Endothelial cell of umbilical vein (primary cell): ENCODE measurements around the gene KCNC1.

ENCODE experiments used
- FOS ChIP-seq: IDR thresholded peaks from 2 replicates; pipeline ENCODE4 v1.6.1; 2011; ENCODE audit warnings: mild to moderate bottlenecking, low read length, moderate library complexity, borderline replicate concordance; ENCODE audit not compliant: insufficient read depth
- JUN ChIP-seq: IDR thresholded peaks from 2 replicates; pipeline ENCODE4 v1.6.1; 2011; ENCODE audit warnings: borderline replicate concordance, low read depth; ENCODE audit not compliant: insufficient read length, insufficient read depth
- MYC ChIP-seq: IDR thresholded peaks from one replicate; pipeline ENCODE4 v1.6.1; 2011; ENCODE audit warnings: mild to moderate bottlenecking, low read depth, low read length
- POLR2AphosphoS5 ChIP-seq: IDR thresholded peaks from 2 replicates; pipeline ENCODE4 v1.6.1; 2012; ENCODE audit warnings: low read depth, mild to moderate bottlenecking, control low read depth, low read length, moderate library complexity; ENCODE audit not compliant: insufficient read depth
- TF ChIP-seq, protein P1 (sequence below), 2 donors: IDR thresholded peaks; 1 replicate in 1 of 2; 2 replicates in 1 of 2; pipeline ENCODE4 v1.5.1; 2011; ENCODE audit warnings: low read length in 2 of 2, mild to moderate bottlenecking in 2 of 2, moderate library complexity in 2 of 2, control low read depth in 1 of 2, inconsistent platforms in 1 of 2, low read depth in 1 of 2; ENCODE audit not compliant: insufficient read depth in 1 of 2; ENCODE audit errors: extremely low read depth in 1 of 2
- TF ChIP-seq, protein P2 (sequence below): IDR thresholded peaks from 2 replicates; pipeline ENCODE4 v1.6.1; 2011; ENCODE audit not compliant: insufficient read depth, insufficient read length

DNA sequence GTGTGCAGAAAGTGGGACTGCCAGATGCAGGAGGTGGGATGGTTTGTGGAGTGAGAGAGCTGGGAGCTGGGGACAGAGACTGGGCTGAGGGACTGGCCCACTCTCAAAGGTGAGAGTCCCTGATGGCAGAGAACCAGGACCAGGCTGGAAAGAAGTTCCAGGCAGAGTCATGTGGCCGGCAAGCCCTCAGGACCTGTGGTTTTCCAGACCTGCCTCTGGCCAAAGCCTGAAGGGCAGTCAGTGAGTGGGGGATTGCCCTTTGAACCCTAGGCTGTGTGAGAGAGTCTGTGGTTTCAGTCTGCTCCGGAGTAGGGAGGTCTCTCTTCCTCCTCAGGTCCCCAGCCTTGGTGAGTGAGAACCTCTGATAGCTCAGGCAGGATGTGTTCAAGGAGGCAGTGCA lies 17.0 kb downstream of the KCNC1 start:
- TF ChIP-seq, protein P1, sequence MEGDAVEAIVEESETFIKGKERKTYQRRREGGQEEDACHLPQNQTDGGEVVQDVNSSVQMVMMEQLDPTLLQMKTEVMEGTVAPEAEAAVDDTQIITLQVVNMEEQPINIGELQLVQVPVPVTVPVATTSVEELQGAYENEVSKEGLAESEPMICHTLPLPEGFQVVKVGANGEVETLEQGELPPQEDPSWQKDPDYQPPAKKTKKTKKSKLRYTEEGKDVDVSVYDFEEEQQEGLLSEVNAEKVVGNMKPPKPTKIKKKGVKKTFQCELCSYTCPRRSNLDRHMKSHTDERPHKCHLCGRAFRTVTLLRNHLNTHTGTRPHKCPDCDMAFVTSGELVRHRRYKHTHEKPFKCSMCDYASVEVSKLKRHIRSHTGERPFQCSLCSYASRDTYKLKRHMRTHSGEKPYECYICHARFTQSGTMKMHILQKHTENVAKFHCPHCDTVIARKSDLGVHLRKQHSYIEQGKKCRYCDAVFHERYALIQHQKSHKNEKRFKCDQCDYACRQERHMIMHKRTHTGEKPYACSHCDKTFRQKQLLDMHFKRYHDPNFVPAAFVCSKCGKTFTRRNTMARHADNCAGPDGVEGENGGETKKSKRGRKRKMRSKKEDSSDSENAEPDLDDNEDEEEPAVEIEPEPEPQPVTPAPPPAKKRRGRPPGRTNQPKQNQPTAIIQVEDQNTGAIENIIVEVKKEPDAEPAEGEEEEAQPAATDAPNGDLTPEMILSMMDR (IDR thresholded peaks at IDR 0.05; ENCODE audit: extremely low read depth in 1 of 2, insufficient read depth in 1 of 2, low read depth in 1 of 2, low read length in 2 of 2) = no peak
- no peak for TF ChIP-seq POLR2AphosphoS5
- TF ChIP-seq FOS = no peak
- TF ChIP-seq, protein P2, sequence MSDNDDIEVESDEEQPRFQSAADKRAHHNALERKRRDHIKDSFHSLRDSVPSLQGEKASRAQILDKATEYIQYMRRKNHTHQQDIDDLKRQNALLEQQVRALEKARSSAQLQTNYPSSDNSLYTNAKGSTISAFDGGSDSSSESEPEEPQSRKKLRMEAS = no peak
- no peak for TF ChIP-seq MYC
- TF ChIP-seq JUN = no peak
